K562 (cell line): ENCODE data around the gene OPRD1. TPM values are rescaled to one million over a fixed set of nuclear protein-coding genes. Genes with fewer than 3 reads are reported as not detected.
A peak's percentile ranks its signal among the peaks of the same experiment; 100 is the strongest.

ENCODE experiments used
- BCOR ChIP-seq: fragments of 450-650 bp; IDR thresholded peaks from 2 replicates; pipeline ENCODE4 v1.6.1; 2016
- ELF2 ChIP-seq: fragments of 250-450 bp; sonication (Bioruptor Pico); IDR thresholded peaks from 2 replicates; pipeline ENCODE4 v1.5.0; 2021; ENCODE audit warnings: mild to moderate bottlenecking
- GABPB1 ChIP-seq: sonication (generic); formaldehyde crosslinking; IDR thresholded peaks from 2 replicates; pipeline ENCODE4 v1.8.0; 2022; ENCODE audit warnings: mild to moderate bottlenecking, missing genetic modification reagents
- LARP7 ChIP-seq: fragments of 450-650 bp; IDR thresholded peaks from 2 replicates; pipeline ENCODE4 v1.6.1; 2016
- SUPT5H ChIP-seq: fragments of 450-650 bp; IDR thresholded peaks from 2 replicates; pipeline ENCODE4 v1.6.1; 2016
- ZFP1 ChIP-seq: fragments of 450-650 bp; formaldehyde crosslinking; IDR thresholded peaks from 2 replicates; pipeline ENCODE4 v1.4.0; 2020; ENCODE audit warnings: mild to moderate bottlenecking, mixed read lengths
- ZMIZ1 ChIP-seq, 2 experiments: fragments of 150-350 bp in 1 of 2; IDR thresholded peaks; 2 replicates each; pipeline ENCODE4 v1.6.1; 2012 to 2016; ENCODE audit warnings: low read depth in 2 of 2, low read length in 2 of 2, mild to moderate bottlenecking in 1 of 2, moderate library complexity in 1 of 2
- ZNF24 ChIP-seq: fragments of 450-650 bp; IDR thresholded peaks from 2 replicates; pipeline ENCODE4 v1.6.1; 2016
- polyA plus RNA-seq, 8 experiments: library from polyadenylated mRNA; depleted of rRNA in 4 of 8; stranded (reverse) in 5 of 8; unstranded in 3 of 8; fragments of >200 nt; fragmentation: Nextera tagmentation in 2 of 8; fragmentation: Illumina TruSeq in 1 of 8; extraction: Ambion mirVana in 2 of 8; extraction: Trizol in 1 of 8; gene quantifications; 2 replicates each; pipeline versions ENCODE4 v1.2.1 to v1.2.3, GENCODE V29; 2011 to 2014; ENCODE audit warnings: inconsistent platforms in 1 of 8, missing spikeins in 1 of 8
- total RNA-seq, 7 experiments: library from RNA; depleted of rRNA in 6 of 7; stranded (reverse); fragments of >200 nt in 6 of 7; fragmentation: Illumina TruSeq in 2 of 7; extraction: Trizol in 2 of 7; gene quantifications; 2 replicates each; pipeline versions ENCODE4 v1.2.1 to v1.2.3, GENCODE V29; 2011 to 2021; ENCODE audit warnings: low replicate concordance in 1 of 7
- TF ChIP-seq, protein P1 (sequence below): fragments of 250-450 bp; sonication (Bioruptor Pico); IDR thresholded peaks from 2 replicates; pipeline ENCODE4 v1.4.0; 2020; ENCODE audit warnings: mild to moderate bottlenecking, moderate library complexity
- TF ChIP-seq, protein P2 (sequence below): sonication (generic); formaldehyde crosslinking; IDR thresholded peaks from 2 replicates; pipeline ENCODE4 v1.8.0; 2023; ENCODE audit warnings: missing genetic modification reagents, mild to moderate bottlenecking, borderline replicate concordance
- TF ChIP-seq, protein P3 (sequence below): fragments of 250-450 bp; sonication (Bioruptor Pico); IDR thresholded peaks from 2 replicates; pipeline ENCODE4 v1.5.0; 2020; ENCODE audit warnings: mild to moderate bottlenecking, borderline replicate concordance

The OPRD1 gene
- total and polyA plus RNA-seq, 9 of the 15 experiments (the other 6 are each of a cell fraction or from before 2014, with no cell fraction given) = under 0.01 to 0.03 (median under 0.01) TPM; not detected in 6

DNA sequence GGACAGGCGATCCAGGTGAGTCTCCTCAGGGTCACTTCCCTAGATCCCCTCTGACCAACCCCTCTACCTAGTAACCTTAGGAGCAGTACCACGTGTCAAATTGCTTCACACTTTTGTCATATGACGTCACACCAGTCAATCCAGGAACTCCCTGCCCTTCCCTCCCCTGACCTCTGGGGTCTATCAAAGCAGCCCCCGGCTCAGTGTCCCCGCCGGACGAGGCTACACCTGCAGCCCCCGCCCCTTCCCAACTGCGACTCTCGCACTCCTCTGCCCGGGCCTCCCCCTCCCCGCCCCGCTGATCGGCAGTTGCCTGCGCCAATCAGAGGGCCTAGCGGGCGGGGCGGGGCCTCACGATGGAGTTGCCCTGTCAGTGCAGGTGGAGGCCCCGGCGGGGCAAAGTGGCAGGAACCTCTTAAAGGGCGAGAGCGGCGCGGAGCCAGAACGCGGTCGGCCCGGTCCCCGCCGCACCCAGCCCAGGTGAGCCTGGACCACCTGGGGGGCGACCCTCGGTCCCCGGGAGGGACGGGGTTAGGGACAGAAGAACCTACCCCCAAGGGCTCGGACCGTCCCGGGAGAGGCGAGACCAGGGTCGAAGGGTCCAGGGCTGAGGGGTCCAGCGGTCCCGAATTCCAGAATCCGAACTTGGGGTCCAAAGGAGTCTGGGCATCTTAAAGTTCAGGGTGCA lies 74.9 kb downstream of the OPRD1 start (continued):
- TF ChIP-seq, protein P1, sequence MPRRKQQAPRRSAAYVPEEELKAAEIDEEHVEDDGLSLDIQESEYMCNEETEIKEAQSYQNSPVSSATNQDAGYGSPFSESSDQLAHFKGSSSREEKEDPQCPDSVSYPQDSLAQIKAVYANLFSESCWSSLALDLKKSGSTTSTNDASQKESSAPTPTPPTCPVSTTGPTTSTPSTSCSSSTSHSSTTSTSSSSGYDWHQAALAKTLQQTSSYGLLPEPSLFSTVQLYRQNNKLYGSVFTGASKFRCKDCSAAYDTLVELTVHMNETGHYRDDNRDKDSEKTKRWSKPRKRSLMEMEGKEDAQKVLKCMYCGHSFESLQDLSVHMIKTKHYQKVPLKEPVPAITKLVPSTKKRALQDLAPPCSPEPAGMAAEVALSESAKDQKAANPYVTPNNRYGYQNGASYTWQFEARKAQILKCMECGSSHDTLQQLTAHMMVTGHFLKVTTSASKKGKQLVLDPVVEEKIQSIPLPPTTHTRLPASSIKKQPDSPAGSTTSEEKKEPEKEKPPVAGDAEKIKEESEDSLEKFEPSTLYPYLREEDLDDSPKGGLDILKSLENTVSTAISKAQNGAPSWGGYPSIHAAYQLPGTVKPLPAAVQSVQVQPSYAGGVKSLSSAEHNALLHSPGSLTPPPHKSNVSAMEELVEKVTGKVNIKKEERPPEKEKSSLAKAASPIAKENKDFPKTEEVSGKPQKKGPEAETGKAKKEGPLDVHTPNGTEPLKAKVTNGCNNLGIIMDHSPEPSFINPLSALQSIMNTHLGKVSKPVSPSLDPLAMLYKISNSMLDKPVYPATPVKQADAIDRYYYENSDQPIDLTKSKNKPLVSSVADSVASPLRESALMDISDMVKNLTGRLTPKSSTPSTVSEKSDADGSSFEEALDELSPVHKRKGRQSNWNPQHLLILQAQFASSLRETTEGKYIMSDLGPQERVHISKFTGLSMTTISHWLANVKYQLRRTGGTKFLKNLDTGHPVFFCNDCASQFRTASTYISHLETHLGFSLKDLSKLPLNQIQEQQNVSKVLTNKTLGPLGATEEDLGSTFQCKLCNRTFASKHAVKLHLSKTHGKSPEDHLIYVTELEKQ (CRISPR knock-in tag) = no peak
- no peak for TF ChIP-seq LARP7
- TF ChIP-seq, protein P2, sequence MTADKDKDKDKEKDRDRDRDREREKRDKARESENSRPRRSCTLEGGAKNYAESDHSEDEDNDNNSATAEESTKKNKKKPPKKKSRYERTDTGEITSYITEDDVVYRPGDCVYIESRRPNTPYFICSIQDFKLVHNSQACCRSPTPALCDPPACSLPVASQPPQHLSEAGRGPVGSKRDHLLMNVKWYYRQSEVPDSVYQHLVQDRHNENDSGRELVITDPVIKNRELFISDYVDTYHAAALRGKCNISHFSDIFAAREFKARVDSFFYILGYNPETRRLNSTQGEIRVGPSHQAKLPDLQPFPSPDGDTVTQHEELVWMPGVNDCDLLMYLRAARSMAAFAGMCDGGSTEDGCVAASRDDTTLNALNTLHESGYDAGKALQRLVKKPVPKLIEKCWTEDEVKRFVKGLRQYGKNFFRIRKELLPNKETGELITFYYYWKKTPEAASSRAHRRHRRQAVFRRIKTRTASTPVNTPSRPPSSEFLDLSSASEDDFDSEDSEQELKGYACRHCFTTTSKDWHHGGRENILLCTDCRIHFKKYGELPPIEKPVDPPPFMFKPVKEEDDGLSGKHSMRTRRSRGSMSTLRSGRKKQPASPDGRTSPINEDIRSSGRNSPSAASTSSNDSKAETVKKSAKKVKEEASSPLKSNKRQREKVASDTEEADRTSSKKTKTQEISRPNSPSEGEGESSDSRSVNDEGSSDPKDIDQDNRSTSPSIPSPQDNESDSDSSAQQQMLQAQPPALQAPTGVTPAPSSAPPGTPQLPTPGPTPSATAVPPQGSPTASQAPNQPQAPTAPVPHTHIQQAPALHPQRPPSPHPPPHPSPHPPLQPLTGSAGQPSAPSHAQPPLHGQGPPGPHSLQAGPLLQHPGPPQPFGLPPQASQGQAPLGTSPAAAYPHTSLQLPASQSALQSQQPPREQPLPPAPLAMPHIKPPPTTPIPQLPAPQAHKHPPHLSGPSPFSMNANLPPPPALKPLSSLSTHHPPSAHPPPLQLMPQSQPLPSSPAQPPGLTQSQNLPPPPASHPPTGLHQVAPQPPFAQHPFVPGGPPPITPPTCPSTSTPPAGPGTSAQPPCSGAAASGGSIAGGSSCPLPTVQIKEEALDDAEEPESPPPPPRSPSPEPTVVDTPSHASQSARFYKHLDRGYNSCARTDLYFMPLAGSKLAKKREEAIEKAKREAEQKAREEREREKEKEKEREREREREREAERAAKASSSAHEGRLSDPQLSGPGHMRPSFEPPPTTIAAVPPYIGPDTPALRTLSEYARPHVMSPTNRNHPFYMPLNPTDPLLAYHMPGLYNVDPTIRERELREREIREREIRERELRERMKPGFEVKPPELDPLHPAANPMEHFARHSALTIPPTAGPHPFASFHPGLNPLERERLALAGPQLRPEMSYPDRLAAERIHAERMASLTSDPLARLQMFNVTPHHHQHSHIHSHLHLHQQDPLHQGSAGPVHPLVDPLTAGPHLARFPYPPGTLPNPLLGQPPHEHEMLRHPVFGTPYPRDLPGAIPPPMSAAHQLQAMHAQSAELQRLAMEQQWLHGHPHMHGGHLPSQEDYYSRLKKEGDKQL (CRISPR knock-in tag) = no peak
- TF ChIP-seq, protein P3, sequence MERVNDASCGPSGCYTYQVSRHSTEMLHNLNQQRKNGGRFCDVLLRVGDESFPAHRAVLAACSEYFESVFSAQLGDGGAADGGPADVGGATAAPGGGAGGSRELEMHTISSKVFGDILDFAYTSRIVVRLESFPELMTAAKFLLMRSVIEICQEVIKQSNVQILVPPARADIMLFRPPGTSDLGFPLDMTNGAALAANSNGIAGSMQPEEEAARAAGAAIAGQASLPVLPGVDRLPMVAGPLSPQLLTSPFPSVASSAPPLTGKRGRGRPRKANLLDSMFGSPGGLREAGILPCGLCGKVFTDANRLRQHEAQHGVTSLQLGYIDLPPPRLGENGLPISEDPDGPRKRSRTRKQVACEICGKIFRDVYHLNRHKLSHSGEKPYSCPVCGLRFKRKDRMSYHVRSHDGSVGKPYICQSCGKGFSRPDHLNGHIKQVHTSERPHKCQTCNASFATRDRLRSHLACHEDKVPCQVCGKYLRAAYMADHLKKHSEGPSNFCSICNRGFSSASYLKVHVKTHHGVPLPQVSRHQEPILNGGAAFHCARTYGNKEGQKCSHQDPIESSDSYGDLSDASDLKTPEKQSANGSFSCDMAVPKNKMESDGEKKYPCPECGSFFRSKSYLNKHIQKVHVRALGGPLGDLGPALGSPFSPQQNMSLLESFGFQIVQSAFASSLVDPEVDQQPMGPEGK (CRISPR knock-in tag) = no peak
- peak; percentile 54 for TF ChIP-seq GABPB1 (CRISPR knock-in tag)
- peak; percentile 34; the same call in 1 of the 2 replicates for TF ChIP-seq ELF2 (CRISPR knock-in tag)
- no peak for TF ChIP-seq ZFP1 (CRISPR knock-in tag)
- no peak; the same call in 1 of the 2 replicates for TF ChIP-seq BCOR
- no peak for TF ChIP-seq ZNF24
- TF ChIP-seq SUPT5H = peak; percentile 79
- no peak for TF ChIP-seq ZMIZ1 (IDR thresholded peaks at IDR 0.05; ENCODE audit: low read depth in 2 of 2, low read length in 2 of 2)
